Medulla oblongata (tissue), 1 donor: ENCODE data around the gene PCDHA1.
"Not testable (repeated sequence)": the region's sequence is repeated elsewhere in the genome, so short reads cannot be mapped to it uniquely, and the experiment has no call there.

ENCODE experiments used
- DNase-seq: peaks from one replicate; pipeline ENCODE4 v3.0.0-alpha.2; 2015; ENCODE audit errors: extremely low spot score

Gene PCDHA1

GRCh38 chr5:140808241-140808888 lies 22.4 kb downstream of the PCDHA1 start:
- DNase-seq = not testable (repeated sequence)

DNA sequence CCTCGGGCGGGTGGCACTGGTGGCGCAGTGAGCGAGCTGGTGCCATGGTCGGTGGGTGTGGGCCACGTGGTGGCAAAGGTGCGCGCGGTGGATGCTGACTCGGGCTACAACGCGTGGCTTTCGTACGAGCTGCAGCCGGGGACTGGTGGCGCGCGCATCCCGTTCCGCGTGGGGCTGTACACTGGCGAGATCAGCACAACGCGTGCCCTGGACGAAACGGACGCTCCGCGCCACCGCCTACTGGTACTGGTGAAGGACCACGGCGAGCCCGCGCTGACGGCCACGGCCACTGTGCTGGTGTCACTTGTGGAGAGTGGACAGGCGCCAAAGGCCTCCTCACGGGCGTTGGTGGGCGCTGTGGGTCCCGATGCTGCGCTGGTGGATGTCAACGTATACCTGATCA lies 22.9 kb downstream of the PCDHA1 start:
- DNase-seq = no peak

DNA sequence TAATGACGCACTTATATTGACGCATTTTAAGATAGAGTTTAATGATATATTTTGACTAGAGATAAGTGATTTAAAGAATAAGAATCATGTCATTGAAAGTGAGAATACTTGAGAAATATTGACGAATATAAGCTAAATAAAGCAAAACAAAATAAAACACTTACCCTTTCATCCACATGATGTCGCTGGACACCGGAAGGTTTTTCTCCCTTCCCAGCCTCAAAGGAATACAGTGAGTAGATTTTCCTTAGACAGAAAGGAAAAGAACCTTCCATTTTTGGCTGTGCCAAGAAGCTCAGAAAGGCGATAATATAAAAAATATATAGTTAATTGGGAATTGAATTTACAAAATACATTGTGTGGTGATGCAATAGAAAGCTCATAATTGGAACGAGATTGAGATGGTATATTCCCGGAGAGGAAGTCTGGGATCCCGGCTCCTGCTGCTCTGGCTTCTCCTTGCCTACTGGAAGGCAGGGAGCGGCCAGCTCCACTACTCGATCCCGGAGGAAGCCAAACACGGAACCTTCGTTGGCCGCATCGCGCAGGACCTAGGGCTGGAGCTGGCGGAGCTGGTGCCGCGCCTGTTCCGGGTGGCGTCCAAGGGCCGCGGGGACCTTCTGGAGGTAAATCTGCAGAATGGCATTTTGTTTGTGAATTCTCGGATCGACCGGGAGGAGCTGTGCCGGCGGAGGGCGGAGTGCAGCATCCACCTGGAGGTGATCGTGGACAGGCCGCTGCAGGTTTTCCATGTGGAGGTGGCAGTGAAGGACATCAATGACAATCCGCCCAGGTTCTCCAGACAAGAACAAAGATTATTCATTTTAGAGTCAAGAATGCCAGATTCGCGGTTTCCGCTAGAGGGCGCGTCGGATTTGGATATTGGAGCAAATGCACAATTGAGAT lies 35.7 kb downstream of the PCDHA1 start, which contains the start of gene PCDHA5:
TSS of gene PCDHA5 (plus strand) at position 239 of the 906 bp plus-strand sequence.
- DNase-seq = peak; percentile 53

GRCh38 chr5:140822281-140822629 lies 36.3 kb downstream of the PCDHA1 start:
- no peak for DNase-seq

DNA sequence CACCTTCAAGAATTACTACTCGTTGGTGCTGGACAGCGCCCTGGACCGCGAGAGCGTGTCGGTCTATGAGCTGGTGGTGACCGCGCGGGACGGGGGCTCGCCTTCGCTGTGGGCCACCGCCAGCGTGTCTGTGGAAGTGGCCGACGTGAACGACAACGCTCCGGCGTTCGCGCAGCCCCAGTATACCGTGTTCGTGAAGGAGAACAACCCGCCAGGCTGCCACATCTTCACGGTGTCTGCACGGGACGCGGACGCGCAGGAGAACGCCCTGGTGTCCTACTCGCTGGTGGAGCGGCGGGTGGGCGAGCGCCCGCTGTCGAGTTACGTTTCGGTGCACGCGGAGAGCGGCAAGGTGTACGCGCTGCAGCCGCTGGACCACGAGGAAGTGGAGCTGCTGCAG lies 37.0 kb downstream of the PCDHA1 start:
- DNase-seq = not testable (repeated sequence)

- no peak for DNase-seq
Observed at GRCh38 chr5:140823475-140823874, 37.5 kb downstream of the PCDHA1 start.

DNA sequence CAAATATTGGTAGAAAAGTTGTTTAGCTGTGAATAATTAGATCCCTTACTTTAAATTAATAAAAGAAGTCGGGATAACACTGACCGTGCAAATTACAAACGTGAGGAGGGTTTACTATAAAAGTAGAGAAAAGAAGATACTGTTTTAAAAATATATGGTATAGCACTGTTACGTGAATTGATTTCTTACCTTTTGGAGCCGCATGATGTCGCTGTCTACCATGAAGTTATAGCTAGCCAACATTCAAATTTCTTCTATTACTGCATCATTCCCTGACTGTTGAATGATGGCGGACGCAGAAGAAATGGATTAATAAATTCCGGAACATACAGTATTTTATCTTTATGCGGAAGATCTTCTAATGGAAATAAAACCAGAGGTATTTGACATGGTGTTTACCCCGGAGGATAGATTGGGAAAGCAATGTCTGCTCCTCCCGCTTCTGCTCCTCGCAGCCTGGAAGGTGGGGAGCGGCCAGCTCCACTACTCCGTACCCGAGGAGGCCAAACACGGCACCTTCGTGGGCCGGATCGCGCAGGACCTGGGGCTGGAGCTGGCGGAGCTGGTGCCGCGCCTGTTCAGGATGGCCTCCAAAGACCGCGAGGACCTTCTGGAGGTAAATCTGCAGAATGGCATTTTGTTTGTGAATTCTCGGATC lies 41.9 kb downstream of the PCDHA1 start, which contains the start of gene PCDHA6:
TSS of gene PCDHA6 (plus strand) at position 257 of the 658 bp plus-strand sequence. CDS start at position 389, 132 bp downstream.
- DNase-seq = peak; percentile 31

GRCh38 chr5:140828362-140828737 lies 42.4 kb downstream of the PCDHA1 start:
- peak; percentile 14 for DNase-seq

GRCh38 chr5:140829511-140830501 lies 43.9 kb downstream of the PCDHA1 start:
- not testable (repeated sequence) for DNase-seq

- DNase-seq = peak; percentile 49
Observed at GRCh38 chr5:140833993-140834392, 48.1 kb downstream of the PCDHA1 start, which contains the start of gene PCDHA7. PCDHA7 (plus strand) TSS chr5:140834269; CDS start chr5:140834384, 115 bp downstream.

DNA sequence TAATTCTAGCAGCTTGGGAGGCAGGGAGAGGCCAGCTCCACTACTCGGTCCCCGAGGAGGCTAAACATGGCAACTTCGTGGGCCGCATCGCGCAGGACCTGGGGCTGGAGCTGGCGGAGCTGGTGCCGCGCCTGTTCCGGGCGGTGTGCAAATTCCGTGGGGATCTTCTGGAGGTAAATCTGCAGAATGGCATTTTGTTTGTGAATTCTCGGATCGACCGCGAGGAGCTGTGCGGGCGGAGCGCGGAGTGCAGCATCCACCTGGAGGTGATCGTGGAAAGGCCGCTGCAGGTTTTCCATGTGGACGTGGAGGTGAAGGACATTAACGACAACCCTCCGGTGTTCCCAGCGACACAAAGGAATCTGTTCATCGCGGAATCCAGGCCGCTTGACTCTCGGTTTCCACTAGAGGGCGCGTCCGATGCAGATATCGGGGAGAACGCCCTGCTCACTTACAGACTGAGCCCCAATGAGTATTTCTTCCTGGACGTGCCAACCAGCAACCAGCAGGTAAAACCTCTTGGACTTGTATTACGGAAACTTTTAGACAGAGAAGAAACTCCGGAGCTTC lies 48.6 kb downstream of the PCDHA1 start:
- not testable (repeated sequence) for DNase-seq

DNA sequence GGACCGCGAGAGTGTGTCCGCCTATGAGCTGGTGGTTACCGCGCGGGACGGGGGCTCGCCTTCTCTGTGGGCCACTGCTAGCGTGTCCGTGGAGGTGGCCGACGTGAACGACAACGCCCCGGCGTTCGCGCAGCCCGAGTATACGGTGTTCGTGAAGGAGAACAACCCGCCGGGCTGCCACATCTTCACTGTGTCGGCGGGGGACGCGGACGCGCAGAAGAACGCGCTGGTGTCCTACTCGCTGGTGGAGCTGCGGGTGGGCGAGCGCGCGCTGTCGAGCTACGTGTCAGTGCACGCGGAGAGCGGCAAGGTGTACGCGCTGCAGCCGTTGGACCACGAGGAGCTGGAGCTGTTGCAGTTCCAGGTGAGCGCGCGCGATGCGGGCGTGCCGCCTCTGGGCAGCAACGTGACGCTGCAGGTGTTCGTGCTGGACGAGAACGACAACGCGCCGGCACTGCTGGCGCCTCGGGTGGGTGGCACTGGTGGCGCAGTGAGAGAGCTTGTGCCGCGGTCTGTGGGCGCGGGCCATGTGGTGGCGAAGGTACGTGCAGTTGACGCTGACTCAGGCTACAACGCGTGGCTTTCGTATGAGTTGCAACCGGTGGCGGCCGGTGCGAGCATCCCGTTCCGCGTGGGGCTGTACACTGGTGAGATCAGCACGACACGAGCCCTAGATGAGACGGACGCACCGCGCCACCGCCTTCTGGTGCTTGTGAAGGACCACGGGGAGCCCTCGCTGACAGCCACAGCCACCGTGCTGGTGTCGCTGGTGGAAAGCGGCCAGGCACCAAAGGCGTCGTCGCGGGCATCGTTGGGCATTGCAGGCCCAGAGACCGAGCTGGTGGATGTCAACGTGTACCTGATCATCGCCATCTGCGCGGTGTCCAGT lies 49.9 kb downstream of the PCDHA1 start:
- DNase-seq = no peak

DNA sequence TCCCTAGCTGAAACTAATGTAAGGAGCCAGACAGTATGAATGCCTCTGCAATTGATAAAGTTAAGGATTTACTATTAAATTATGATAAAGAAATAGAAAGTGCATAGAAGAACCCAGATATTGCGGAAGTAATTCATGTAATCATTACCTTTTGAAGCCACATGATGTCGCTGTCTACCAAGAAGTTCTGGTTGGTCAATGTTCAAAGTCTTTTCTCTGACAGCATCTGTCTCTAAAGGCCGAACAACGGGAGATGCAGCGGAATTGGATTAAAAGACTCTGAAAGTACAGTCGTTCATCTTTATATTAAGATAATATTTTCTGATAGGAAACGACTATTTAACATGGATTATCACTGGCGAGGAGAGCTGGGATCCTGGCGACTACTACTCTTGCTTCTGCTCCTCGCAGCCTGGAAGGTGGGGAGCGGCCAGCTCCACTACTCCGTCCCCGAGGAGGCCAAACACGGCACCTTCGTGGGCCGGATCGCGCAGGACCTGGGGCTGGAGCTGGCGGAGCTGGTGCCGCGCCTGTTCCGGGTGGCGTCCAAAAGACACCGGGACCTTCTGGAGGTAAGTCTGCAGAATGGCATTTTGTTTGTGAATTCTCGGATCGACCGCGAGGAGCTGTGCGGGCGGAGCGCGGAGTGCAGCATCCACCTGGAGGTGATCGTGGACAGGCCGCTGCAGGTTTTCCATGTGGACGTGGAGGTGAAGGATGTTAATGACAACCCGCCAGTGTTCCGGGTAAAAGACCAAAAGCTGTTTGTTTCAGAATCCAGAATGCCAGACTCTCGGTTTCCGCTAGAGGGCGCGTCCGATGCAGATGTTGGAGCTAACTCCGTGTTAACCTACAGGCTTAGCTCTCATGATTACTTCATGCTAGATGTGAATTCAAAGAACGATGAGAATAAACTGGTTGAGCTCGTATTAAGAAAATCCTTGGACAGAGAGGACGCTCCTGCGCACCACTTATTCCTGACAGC lies 55.3 kb downstream of the PCDHA1 start, which contains the start of gene PCDHA8:
TSS of gene PCDHA8 (plus strand) at position 210 of the 985 bp plus-strand sequence. CDS start at position 345, 135 bp downstream.
- peak; percentile 42 for DNase-seq

- DNase-seq = no peak
Observed at GRCh38 chr5:140842798-140843733, 57.1 kb downstream of the PCDHA1 start.

DNA sequence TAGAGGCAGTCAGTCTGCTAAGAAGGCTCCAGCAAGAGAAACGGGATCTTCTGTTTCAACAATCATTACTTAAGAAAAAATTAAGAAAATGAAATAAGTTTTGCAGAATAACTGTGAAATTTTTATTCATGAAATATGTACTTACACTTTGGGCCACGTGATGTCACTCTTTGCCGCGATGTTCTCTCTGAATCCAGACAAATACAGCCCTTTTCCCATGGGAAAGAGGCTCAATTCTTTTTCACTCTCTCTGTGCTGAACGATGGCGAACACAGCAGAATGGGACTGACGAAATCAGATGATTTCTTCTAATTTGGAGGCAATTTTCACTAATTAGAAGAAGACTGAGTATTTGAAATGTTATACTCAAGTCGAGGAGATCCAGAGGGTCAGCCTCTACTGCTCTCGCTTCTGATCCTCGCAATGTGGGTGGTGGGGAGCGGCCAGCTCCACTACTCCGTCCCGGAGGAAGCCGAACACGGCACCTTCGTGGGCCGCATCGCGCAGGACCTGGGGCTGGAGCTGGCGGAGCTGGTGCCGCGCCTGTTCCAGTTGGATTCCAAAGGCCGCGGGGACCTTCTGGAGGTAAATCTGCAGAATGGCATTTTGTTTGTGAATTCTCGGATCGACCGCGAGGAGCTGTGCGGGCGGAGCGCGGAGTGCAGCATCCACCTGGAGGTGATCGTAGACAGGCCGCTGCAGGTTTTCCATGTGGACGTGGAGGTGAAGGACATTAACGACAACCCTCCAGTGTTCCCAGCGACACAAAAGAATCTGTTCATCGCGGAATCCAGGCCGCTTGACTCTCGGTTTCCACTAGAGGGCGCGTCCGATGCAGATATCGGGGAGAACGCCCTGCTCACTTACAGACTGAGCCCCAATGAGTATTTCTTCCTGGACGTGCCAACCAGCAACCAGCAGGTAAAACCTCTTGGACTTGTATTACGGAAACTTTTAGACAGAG lies 62.5 kb downstream of the PCDHA1 start, which contains the start of gene PCDHA9:
TSS of gene PCDHA9 (plus strand) at position 244 of the 964 bp plus-strand sequence. CDS start at position 358, 114 bp downstream.
- peak; percentile 23 for DNase-seq
